A549 (cell line): ENCODE measurements around the gene MYRFL.

Experiments
- CHD2 ChIP-seq: fragments of 150-350 bp; IDR thresholded peaks from 2 replicates; pipeline ENCODE4 v1.6.1; 2014; ENCODE audit warnings: low read length; ENCODE audit not compliant: partially characterized antibody
- EHMT2 ChIP-seq: fragments of 200-600 bp; sonication (generic); IDR thresholded peaks from 2 replicates; pipeline ENCODE4 v1.6.1; 2016; ENCODE audit warnings: antibody characterized with exemption, low read depth, mild to moderate bottlenecking, moderate library complexity
- FOXS1 ChIP-seq: fragments of 250-450 bp; sonication (Bioruptor Pico); IDR thresholded peaks from 2 replicates; pipeline ENCODE4 v1.5.0; 2020; ENCODE audit warnings: mild to moderate bottlenecking, moderate library complexity
- JUNB ChIP-seq: fragments of >200 bp; sonication (Bioruptor Twin); formaldehyde crosslinking; IDR thresholded peaks from 2 replicates; pipeline ENCODE4 v1.6.1; 2016
- MAZ ChIP-seq: fragments of 150-350 bp; IDR thresholded peaks from 2 replicates; pipeline ENCODE4 v1.6.1; 2014; ENCODE audit warnings: antibody characterized with exemption, low read depth, low read length, borderline replicate concordance
- MYC ChIP-seq: IDR thresholded peaks from 2 replicates; pipeline ENCODE4 v1.6.1; 2012; ENCODE audit warnings: mild to moderate bottlenecking, inconsistent platforms, low read length, improper control_type of control experiment, borderline replicate concordance
- PHF8 ChIP-seq: fragments of 200-600 bp; sonication (generic); IDR thresholded peaks from 2 replicates; pipeline ENCODE4 v1.6.1; 2016; ENCODE audit warnings: low read depth, mild to moderate bottlenecking, antibody characterized with exemption, moderate library complexity, borderline replicate concordance
- POLR2A ChIP-seq: IDR thresholded peaks from 2 replicates; pipeline ENCODE4 v1.6.1; 2012; ENCODE audit warnings: mild to moderate bottlenecking, low read length
- RARB ChIP-seq: fragments of 250-450 bp; sonication (Bioruptor Pico); IDR thresholded peaks from 2 replicates; pipeline ENCODE4 v1.8.0; 2021; ENCODE audit warnings: mild to moderate bottlenecking, moderate library complexity
- RFX5 ChIP-seq: fragments of 450-650 bp; IDR thresholded peaks from 2 replicates; pipeline ENCODE4 v1.7.1; 2014; ENCODE audit warnings: antibody characterized with exemption, mild to moderate bottlenecking, moderate library complexity
- TF ChIP-seq, protein P1 (sequence below): fragments of >200 bp; sonication (Bioruptor Twin); formaldehyde crosslinking; IDR thresholded peaks from 3 replicates; pipeline ENCODE4 v1.5.1; 2016
- TF ChIP-seq, protein P2 (sequence below): fragments of 200-600 bp; sonication (generic); IDR thresholded peaks from 2 replicates; pipeline ENCODE4 v1.6.1; 2016; ENCODE audit warnings: antibody characterized with exemption, mild to moderate bottlenecking, moderate library complexity
- TF ChIP-seq, protein P3 (sequence below): fragments of 450-650 bp; IDR thresholded peaks from 2 replicates; pipeline ENCODE4 v1.6.1; 2014; ENCODE audit warnings: antibody characterized with exemption

DNA sequence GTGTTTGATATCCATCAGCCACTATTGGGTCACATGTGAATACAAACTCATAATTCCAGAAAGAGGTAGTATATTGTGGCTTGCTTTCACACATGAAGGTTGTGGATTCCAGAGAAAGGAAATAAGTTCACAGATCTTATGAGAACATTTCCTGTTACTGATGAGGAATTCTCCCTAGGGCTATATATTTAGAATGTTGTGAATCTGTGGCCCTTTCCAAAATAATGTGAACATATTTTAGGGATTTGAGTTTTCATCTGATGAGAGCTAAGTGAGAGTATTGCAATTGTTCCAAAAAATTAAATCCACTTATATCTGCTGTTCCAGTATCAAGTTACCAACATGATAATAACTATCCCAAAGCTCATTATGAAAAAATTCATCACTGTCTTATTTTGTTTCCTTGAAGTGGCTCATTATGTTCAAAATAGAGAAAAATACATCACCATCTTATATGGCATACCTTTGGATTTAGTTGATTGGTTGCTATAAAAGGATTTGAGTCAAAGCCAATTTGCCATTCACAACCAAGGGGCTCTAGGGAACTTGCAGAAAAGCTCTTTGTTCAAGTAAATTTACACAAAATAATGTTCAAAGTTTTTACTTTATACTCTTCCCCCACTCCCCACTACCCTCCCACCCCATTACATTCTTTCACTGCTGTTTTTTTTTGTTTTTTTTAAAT lies 76.3 kb downstream of the MYRFL start:
- TF ChIP-seq JUNB (no peak), RARB (CRISPR knock-in tag) (no peak), MAZ (no peak), MYC (no peak), POLR2A (no peak), CHD2 (no peak), PHF8 (no peak), FOXS1 (CRISPR knock-in tag) (no peak), EHMT2 (no peak), RFX5 (no peak)
- TF ChIP-seq, protein P1, sequence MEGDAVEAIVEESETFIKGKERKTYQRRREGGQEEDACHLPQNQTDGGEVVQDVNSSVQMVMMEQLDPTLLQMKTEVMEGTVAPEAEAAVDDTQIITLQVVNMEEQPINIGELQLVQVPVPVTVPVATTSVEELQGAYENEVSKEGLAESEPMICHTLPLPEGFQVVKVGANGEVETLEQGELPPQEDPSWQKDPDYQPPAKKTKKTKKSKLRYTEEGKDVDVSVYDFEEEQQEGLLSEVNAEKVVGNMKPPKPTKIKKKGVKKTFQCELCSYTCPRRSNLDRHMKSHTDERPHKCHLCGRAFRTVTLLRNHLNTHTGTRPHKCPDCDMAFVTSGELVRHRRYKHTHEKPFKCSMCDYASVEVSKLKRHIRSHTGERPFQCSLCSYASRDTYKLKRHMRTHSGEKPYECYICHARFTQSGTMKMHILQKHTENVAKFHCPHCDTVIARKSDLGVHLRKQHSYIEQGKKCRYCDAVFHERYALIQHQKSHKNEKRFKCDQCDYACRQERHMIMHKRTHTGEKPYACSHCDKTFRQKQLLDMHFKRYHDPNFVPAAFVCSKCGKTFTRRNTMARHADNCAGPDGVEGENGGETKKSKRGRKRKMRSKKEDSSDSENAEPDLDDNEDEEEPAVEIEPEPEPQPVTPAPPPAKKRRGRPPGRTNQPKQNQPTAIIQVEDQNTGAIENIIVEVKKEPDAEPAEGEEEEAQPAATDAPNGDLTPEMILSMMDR, result no peak
- TF ChIP-seq, protein P2, sequence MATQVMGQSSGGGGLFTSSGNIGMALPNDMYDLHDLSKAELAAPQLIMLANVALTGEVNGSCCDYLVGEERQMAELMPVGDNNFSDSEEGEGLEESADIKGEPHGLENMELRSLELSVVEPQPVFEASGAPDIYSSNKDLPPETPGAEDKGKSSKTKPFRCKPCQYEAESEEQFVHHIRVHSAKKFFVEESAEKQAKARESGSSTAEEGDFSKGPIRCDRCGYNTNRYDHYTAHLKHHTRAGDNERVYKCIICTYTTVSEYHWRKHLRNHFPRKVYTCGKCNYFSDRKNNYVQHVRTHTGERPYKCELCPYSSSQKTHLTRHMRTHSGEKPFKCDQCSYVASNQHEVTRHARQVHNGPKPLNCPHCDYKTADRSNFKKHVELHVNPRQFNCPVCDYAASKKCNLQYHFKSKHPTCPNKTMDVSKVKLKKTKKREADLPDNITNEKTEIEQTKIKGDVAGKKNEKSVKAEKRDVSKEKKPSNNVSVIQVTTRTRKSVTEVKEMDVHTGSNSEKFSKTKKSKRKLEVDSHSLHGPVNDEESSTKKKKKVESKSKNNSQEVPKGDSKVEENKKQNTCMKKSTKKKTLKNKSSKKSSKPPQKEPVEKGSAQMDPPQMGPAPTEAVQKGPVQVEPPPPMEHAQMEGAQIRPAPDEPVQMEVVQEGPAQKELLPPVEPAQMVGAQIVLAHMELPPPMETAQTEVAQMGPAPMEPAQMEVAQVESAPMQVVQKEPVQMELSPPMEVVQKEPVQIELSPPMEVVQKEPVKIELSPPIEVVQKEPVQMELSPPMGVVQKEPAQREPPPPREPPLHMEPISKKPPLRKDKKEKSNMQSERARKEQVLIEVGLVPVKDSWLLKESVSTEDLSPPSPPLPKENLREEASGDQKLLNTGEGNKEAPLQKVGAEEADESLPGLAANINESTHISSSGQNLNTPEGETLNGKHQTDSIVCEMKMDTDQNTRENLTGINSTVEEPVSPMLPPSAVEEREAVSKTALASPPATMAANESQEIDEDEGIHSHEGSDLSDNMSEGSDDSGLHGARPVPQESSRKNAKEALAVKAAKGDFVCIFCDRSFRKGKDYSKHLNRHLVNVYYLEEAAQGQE, result no peak
- TF ChIP-seq, protein P3, sequence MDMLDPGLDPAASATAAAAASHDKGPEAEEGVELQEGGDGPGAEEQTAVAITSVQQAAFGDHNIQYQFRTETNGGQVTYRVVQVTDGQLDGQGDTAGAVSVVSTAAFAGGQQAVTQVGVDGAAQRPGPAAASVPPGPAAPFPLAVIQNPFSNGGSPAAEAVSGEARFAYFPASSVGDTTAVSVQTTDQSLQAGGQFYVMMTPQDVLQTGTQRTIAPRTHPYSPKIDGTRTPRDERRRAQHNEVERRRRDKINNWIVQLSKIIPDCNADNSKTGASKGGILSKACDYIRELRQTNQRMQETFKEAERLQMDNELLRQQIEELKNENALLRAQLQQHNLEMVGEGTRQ, result no peak
